GM19467 (cell line): Measurements from ENCODE around the gene RANBP17.

Experiments used
- ATAC-seq: cut with Tn5 transposase; IDR thresholded peaks from one replicate; pipeline ENCODE4 v1.9.1; 2021; ENCODE audit warnings: mild to moderate bottlenecking, moderate library complexity; ENCODE audit not compliant: unreplicated experiment

RANBP17 gene

GRCh38 chr5:171312129-171312974, 450.5 kb downstream of the RANBP17 start:
- ATAC-seq, result no peak

GRCh38 chr5:171313481-171314206, 451.8 kb downstream of the RANBP17 start:
- no peak for ATAC-seq

- no peak for ATAC-seq
These were observed 453.0 kb downstream of the RANBP17 start for GRCh38 chr5:171314728-171315385.

- ATAC-seq, result no peak
These were observed 453.6 kb downstream of the RANBP17 start for GRCh38 chr5:171315386-171315891.

- ATAC-seq, result no peak
These were observed 454.1 kb downstream of the RANBP17 start for GRCh38 chr5:171315925-171316257.

GRCh38 chr5:171316258-171317121, 454.7 kb downstream of the RANBP17 start:
- ATAC-seq, result no peak

- no peak for ATAC-seq
These were observed 455.4 kb downstream of the RANBP17 start for GRCh38 chr5:171317230-171317629.

GRCh38 chr5:171318026-171318425, 456.2 kb downstream of the RANBP17 start:
- ATAC-seq, result no peak

- no peak for ATAC-seq
These were observed 459.6 kb downstream of the RANBP17 start for GRCh38 chr5:171321447-171321846.

GRCh38 chr5:171322527-171322926, 460.7 kb downstream of the RANBP17 start:
- no peak for ATAC-seq

GRCh38 chr5:171323007-171323406, 461.2 kb downstream of the RANBP17 start:
- ATAC-seq, result no peak

- ATAC-seq, result no peak
These were observed 462.2 kb downstream of the RANBP17 start for GRCh38 chr5:171323806-171324632.

- ATAC-seq, result no peak
These were observed 468.2 kb downstream of the RANBP17 start for GRCh38 chr5:171330021-171330420.

- no peak for ATAC-seq
These were observed 473.8 kb downstream of the RANBP17 start for GRCh38 chr5:171335616-171336015.

- ATAC-seq, result no peak
These were observed 474.8 kb downstream of the RANBP17 start for GRCh38 chr5:171336521-171337209.

GRCh38 chr5:171337210-171337569, 475.4 kb downstream of the RANBP17 start:
- ATAC-seq, result no peak

- ATAC-seq, result no peak
These were observed 478.2 kb downstream of the RANBP17 start for GRCh38 chr5:171340042-171340441.

- ATAC-seq, result no peak
These were observed 478.7 kb downstream of the RANBP17 start for GRCh38 chr5:171340491-171340890.
